Pulmonary artery endothelial cell (primary cell): Measurements from ENCODE around the gene NOCT. TPM values are rescaled to one million over a fixed set of nuclear protein-coding genes. Genes with fewer than 3 reads are reported as not detected.
"Not testable (repeated sequence)": the region's sequence is repeated elsewhere in the genome, so short reads cannot be mapped to it uniquely, and the experiment has no call there.

Experiments
- DNase-seq: peaks from one replicate; pipeline ENCODE4 v3.0.0-alpha.2; 2011; ENCODE audit warnings: low read depth, low spot score
- total RNA-seq: library from RNA; depleted of rRNA; stranded (reverse); fragments of >200 nt; gene quantifications from 2 replicates; pipeline ENCODE4 v1.2.3, GENCODE V29; 2014

Gene NOCT
- total RNA-seq, 1 donor from 2014 or later: 23.6 TPM

GRCh38 chr4:139044291-139044690 lies 28.7 kb downstream of the NOCT start:
- DNase-seq: no peak

DNA sequence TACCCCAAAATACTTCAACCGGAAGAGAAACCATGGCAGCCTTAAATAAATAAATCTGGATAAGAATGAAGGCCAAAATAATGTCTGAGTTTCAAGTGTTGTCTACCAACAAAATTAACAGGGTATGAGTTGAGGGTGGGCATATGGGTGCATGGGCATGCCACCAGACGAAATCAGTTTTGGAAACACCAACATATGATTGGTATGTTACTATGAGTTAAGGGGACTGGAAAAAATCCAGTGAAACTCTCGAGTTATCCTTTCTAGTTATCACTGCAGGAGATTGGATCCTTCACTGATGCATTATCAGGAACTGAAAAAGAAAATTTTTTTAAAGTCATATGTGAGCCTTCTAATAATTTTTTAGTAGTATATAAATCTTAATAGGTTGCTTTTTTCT lies 32.4 kb downstream of the NOCT start:
- no peak for DNase-seq

GRCh38 chr4:139050446-139050845 lies 34.9 kb downstream of the NOCT start:
- DNase-seq: no peak

GRCh38 chr4:139053909-139054308 lies 38.3 kb downstream of the NOCT start:
- no peak for DNase-seq

GRCh38 chr4:139054791-139055505 lies 39.4 kb downstream of the NOCT start:
- no peak for DNase-seq

GRCh38 chr4:139059026-139059425 lies 43.4 kb downstream of the NOCT start:
- DNase-seq: not testable (repeated sequence)

DNA sequence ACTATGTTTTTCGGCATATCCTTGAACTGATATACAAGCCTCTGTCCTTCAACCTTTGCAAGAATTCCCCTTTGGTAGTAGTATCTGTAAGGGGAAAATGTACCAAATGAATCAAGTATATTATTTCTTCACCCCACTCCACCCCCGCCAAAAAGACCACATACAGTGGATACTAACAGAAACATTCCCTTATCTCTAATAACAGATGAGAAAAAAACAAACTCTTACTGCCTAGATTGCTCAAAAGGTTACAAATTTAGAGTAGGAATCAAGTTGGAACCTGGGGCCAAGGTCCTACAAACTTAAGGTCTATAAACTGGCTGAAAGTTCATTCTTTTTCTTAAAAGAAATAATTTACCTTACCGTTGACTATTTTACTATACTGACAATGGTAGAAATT lies 45.0 kb downstream of the NOCT start:
- DNase-seq: no peak

- DNase-seq: no peak
Observed at GRCh38 chr4:139076016-139076744, 60.6 kb downstream of the NOCT start.

DNA sequence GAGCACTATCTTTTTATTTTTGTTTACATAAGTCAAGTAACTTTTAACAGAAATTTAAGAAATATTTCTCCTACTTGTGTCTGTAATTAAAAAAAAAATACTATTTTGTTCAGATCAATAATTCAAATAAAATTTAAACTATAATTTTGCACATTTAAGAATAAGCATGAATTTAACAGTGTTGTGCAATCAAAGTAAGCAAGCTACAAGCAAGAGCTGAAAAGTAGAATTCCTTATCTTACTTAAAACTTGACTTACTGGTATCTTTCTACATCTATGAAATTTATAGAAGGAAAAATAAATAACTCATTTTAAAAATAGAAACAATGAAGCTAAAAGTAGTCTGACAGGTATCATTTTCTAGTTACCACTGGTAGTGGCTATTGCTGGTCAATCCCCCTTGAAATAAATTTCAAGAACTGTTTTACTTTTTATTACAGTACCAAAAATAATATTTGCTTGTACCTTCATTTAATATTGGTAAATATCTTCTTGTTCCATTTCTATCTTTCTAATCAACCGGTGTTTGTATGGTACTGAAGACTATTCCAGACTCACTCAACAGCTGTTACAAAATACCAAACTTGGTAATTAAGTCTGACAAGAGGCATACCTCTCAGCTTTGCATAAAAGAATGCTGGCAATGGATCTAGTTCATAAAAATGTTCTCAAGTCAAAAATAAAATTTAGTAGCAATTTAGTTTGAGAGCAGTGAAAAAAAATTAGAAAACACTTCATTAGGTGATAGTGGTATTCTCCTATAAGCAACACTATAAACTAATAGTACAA lies 62.2 kb downstream of the NOCT start:
- DNase-seq: no peak

GRCh38 chr4:139078926-139079325 lies 63.3 kb downstream of the NOCT start:
- DNase-seq: no peak

DNA sequence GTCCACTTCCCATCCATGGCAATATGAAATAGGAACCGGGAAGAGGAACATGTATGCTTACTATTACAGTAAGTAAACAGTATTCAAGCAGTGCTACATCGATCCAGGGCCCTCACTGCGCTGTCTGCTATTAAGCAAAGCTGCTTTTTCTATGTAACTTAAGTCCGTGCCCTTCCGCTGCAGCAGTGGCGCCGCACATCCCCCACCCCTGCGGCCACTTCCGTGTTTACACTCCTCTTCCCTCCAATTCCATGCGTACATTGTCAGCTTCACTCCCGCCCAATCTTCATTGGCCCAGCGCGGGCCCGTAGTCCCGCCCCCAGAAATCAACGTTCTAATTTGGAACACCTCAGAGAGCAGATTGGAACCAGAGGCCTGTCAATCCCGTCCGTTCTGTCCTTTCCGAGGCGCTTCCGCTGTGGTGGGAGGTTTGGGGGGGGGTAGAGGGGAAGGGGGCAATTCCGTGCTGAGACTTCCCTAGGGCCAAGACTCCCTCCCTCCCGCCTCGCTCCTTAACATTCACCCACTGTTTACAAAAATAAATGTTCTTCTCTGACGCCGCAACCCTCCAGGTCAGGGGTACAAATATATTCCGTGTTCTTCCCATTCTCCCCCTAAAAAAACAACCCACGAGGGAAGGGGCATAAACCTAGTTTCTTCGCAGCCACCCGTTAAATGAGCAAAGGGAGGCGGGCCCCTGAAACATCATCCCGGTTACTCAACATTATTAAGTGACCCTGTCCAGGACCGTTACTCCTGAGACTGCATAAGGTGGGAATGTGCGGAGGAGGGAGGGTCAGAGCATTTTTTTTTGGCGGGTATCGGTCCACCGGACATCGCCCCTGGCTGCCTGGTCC lies 67.4 kb downstream of the NOCT start:
- DNase-seq: peak; percentile 86

GRCh38 chr4:139083607-139083955 lies 68.0 kb downstream of the NOCT start:
- DNase-seq: peak; percentile 20

GRCh38 chr4:139083956-139084803 lies 68.6 kb downstream of the NOCT start:
- peak; percentile 65 for DNase-seq

GRCh38 chr4:139084804-139085093 lies 69.2 kb downstream of the NOCT start:
- DNase-seq: no peak

DNA sequence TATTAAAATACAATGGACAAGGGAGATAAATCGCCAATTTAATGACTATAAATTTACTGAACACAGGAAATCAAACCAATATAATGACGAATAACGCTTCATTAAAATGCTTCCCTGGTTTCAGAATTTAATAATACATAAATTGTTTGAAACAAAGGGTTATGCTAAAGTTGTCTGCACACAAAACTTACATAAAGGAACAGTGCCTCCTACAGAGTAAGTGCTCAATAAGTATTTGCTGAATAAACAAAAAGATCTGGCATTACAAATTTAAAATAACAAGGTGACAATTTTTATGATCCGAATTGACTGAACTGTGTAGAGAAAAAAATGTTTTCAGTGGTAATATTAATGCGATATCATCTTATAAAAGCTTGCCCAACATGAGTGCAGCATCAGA lies 69.6 kb downstream of the NOCT start:
- no peak for DNase-seq

DNA sequence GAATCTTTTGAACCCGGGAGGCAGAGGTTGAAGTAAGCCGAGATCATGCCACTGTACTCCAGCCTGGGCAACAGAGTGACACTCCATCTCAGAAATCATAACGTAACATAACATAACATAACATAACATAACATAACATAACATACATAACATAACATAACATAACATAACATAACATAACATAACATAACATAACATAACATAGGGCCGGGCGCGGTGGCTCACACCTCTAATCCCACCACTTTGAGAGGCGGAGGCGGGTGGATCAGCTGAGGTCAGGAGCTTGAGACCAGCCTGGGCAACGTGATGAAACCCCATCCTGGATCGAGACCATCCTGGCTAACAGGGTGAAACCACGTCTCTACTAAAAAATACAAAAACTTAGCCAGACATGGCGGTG lies 76.7 kb downstream of the NOCT start:
- no peak for DNase-seq

Other genes starting within 250 kb of the NOCT start
- 36.5 and 39.1 TPM in 2 replicates for gene ELF2, start 161.4 kb downstream of the NOCT start, total RNA-seq